Keratinocyte (primary cell): ENCODE results near the gene PRR16. TPM values are rescaled to one million over a fixed set of nuclear protein-coding genes. Genes with fewer than 3 reads are reported as not detected.

Experiments used
- DNase-seq: peaks from one replicate; pipeline ENCODE4 v3.0.0-alpha.2; 2011; ENCODE audit warnings: low read depth, missing footprints, low spot score
- FAIRE-seq: peaks from 2 replicates; lab custom pipeline; 2011; peaks lifted over from hg19 to GRCh38; lab: Jason Lieb, UNC
- H2AFZ ChIP-seq: 2 replicates; pipeline ENCODE4 v1.6.0; 2012; ENCODE audit warnings: low read length, control low read depth, inconsistent platforms; ENCODE audit not compliant: control insufficient read depth
- H3K27ac ChIP-seq: 2 replicates; pipeline ENCODE4 v1.5.1; 2011; ENCODE audit warnings: low read length; ENCODE audit not compliant: control insufficient read depth, insufficient read depth
- H3K27me3 ChIP-seq: 3 replicates; pipeline ENCODE4 v1.6.0; 2011; ENCODE audit warnings: low read length; ENCODE audit not compliant: control insufficient read depth, insufficient read depth; ENCODE audit errors: extremely low read depth
- H3K36me3 ChIP-seq, 2 experiments: 2 replicates in 1 of 2; 3 replicates in 1 of 2; pipeline ENCODE4 v1.5.1; 2011; ENCODE audit warnings: low read length in 2 of 2, mild to moderate bottlenecking in 1 of 2; ENCODE audit not compliant: control insufficient read depth in 2 of 2, insufficient read depth in 2 of 2; ENCODE audit errors: extremely low read depth in 1 of 2
- H3K4me1 ChIP-seq: 3 replicates; pipeline ENCODE4 v1.5.1; 2011; ENCODE audit warnings: low read length; ENCODE audit not compliant: control insufficient read depth, insufficient read depth; ENCODE audit errors: extremely low read depth
- H3K4me2 ChIP-seq: 3 replicates; pipeline ENCODE4 v1.6.0; 2011; ENCODE audit warnings: low read depth, low read length; ENCODE audit not compliant: control insufficient read depth, insufficient read depth; ENCODE audit errors: extremely low read depth
- H3K4me3 ChIP-seq, 3 experiments: fragments of 200-600 bp in 1 of 3; sonication (generic) in 1 of 3; 2 replicates in 2 of 3; 3 replicates in 1 of 3; pipeline ENCODE4 v1.5.1; 2011 to 2016; ENCODE audit warnings: low read length in 3 of 3, mild to moderate bottlenecking in 3 of 3, control low read depth in 2 of 3, inconsistent platforms in 1 of 3, low read depth in 1 of 3, mixed read lengths in 1 of 3, mixed run types in 1 of 3, moderate library complexity in 1 of 3; ENCODE audit not compliant: control insufficient read depth in 2 of 3, insufficient read depth in 2 of 3; ENCODE audit errors: extremely low read depth in 1 of 3
- H3K79me2 ChIP-seq: 2 replicates; pipeline ENCODE4 v1.6.0; 2012; ENCODE audit warnings: low read length; ENCODE audit not compliant: control insufficient read depth, insufficient read depth
- H3K9ac ChIP-seq: 3 replicates; pipeline ENCODE4 v1.6.0; 2011; ENCODE audit warnings: low read length; ENCODE audit not compliant: control insufficient read depth, insufficient read depth; ENCODE audit errors: extremely low read depth
- H3K9me1 ChIP-seq: 3 replicates; pipeline ENCODE4 v1.6.0; 2011; ENCODE audit warnings: low read length; ENCODE audit not compliant: control insufficient read depth, insufficient read depth; ENCODE audit errors: extremely low read depth
- H3K9me3 ChIP-seq: 2 replicates; pipeline ENCODE4 v1.5.1; 2012; ENCODE audit warnings: low read depth, low read length; ENCODE audit not compliant: control insufficient read depth
- H4K20me1 ChIP-seq: 3 replicates; pipeline ENCODE4 v1.6.0; 2011; ENCODE audit warnings: low read length; ENCODE audit not compliant: control insufficient read depth, insufficient read depth; ENCODE audit errors: extremely low read depth
- CTCF ChIP-seq, 3 experiments: IDR thresholded peaks in 1 of 3; conservative IDR thresholded peaks in 1 of 3; optimal IDR thresholded peaks in 1 of 3; 2 replicates in 2 of 3; 3 replicates in 1 of 3; pipeline versions ENCODE3 to v1.5.1; 2011; ENCODE audit warnings: low read length in 3 of 3, mild to moderate bottlenecking in 3 of 3, moderate library complexity in 2 of 3, control low read depth in 1 of 3, inconsistent platforms in 1 of 3; ENCODE audit not compliant: insufficient read depth in 2 of 3; ENCODE audit errors: extremely low read depth in 1 of 3
- EZH2 ChIP-seq: IDR thresholded peaks from one replicate; pipeline ENCODE4 v1.6.1; 2012; ENCODE audit warnings: inconsistent platforms, mild to moderate bottlenecking, low read length, moderate library complexity
- dilution Hi-C: fragments of 300-500 bp; cut with MboI; formaldehyde crosslinking; loops from one replicate; pipeline ENCODE4 v1.7.0; 2020; ENCODE audit warnings: low sequenced_read_pairs; ENCODE audit not compliant: extremely low pct_ligation_motif_present
- polyA plus RNA-seq, 5 experiments: library from polyadenylated mRNA; depleted of rRNA in 3 of 5; stranded (reverse) in 3 of 5; stranded (forward) in 1 of 5; unstranded in 1 of 5; fragments of >200 nt; gene quantifications; 1 replicate in 1 of 5; 2 replicates in 3 of 5; 3 replicates in 1 of 5; pipeline versions ENCODE4 v1.2.1 to v1.2.3, GENCODE V29; 2011 to 2012; ENCODE audit warnings: missing spikeins in 2 of 5, low read depth in 1 of 5, low replicate concordance in 1 of 5

The PRR16 gene
- polyA plus RNA-seq, 1 donor (not counting 4 experiments of a cell fraction or from before 2014, with no cell fraction given) = 0.05 TPM

GRCh38 chr5:120502531-120502930, 38.4 kb downstream of the PRR16 start:
- DNase-seq (no peak), FAIRE-seq (no peak)
- Histone ChIP-seq H3K79me2 (no peaks in the 10 kb centered on the region), H3K9me1 (no peaks in the 10 kb centered on the region), H3K36me3 (no peaks in the 10 kb centered on the region), H3K27me3 (no peaks in the 10 kb centered on the region), H3K9me3 (no peaks in the 10 kb centered on the region), H3K4me2 (no peak overlapping the region), H3K4me1 (no peaks in the 10 kb centered on the region), H4K20me1 (no peaks in the 10 kb centered on the region), H2AFZ (no peak overlapping the region), H3K27ac (no peak overlapping the region), H3K4me3 (no peak overlapping the region), H3K9ac (no peak overlapping the region)
- TF ChIP-seq EZH2 (no peak), CTCF (optimal IDR thresholded peaks at IDR 0.05 in 1 of 3, IDR thresholded peaks at IDR 0.05 in 1 of 3, conservative IDR thresholded peaks at IDR 0.05 in 1 of 3; ENCODE audit: extremely low read depth in 1 of 3, insufficient read depth in 2 of 3, low read length in 3 of 3) (no peak)
- dilution Hi-C loops = no loop called here

- H3K9me3 ChIP-seq = no peaks in the 10 kb centered on the region
- DNase-seq = no peak
- H3K9ac ChIP-seq = no peak overlapping the region
- TF ChIP-seq CTCF (optimal IDR thresholded peaks at IDR 0.05 in 1 of 3, IDR thresholded peaks at IDR 0.05 in 1 of 3, conservative IDR thresholded peaks at IDR 0.05 in 1 of 3; ENCODE audit: extremely low read depth in 1 of 3, insufficient read depth in 2 of 3, low read length in 3 of 3) (no peak), EZH2 (no peak)
- no peaks in the 10 kb centered on the region for H3K36me3 ChIP-seq
- no peaks in the 10 kb centered on the region for H3K9me1 ChIP-seq
- no peaks in the 10 kb centered on the region for H4K20me1 ChIP-seq
- dilution Hi-C loops = no loop called here
- no peak overlapping the region for H3K27ac ChIP-seq
- H3K4me2 ChIP-seq = no peak overlapping the region
- no peak overlapping the region for H3K4me3 ChIP-seq
- H2AFZ ChIP-seq = no peak overlapping the region
- H3K27me3 ChIP-seq = no peaks in the 10 kb centered on the region
- no peaks in the 10 kb centered on the region for H3K79me2 ChIP-seq
- no peaks in the 10 kb centered on the region for H3K4me1 ChIP-seq
- FAIRE-seq = no peak
These were observed 39.2 kb downstream of the PRR16 start for GRCh38 chr5:120503341-120503740.
